Kidney tubule cell (primary cell): Measurements from ENCODE around the gene DNAH10.
A peak's percentile ranks its signal among the peaks of the same experiment; 100 is the strongest.

ENCODE experiments used
- DNase-seq: peaks from one replicate; pipeline ENCODE4 v3.0.0-alpha.2; 2018; ENCODE audit warnings: low spot score

The DNAH10 gene

GRCh38 chr12:123948796-123949769 lies 187.0 kb downstream of the DNAH10 start:
- peak; percentile 36 for DNase-seq

GRCh38 chr12:123949770-123950165 lies 187.7 kb downstream of the DNAH10 start:
- DNase-seq = no peak

GRCh38 chr12:123950476-123951349 lies 188.6 kb downstream of the DNAH10 start:
- no peak for DNase-seq

- no peak for DNase-seq
Observed at GRCh38 chr12:123951467-123951866, 189.4 kb downstream of the DNAH10 start.

- DNase-seq = no peak
Observed at GRCh38 chr12:123952037-123952436, 189.9 kb downstream of the DNAH10 start.

GRCh38 chr12:123954647-123955350 lies 192.7 kb downstream of the DNAH10 start:
- DNase-seq = no peak

- no peak for DNase-seq
Observed at GRCh38 chr12:123956249-123956648, 194.1 kb downstream of the DNAH10 start.

- DNase-seq = no peak
Observed at GRCh38 chr12:123957196-123957595, 195.1 kb downstream of the DNAH10 start.

- DNase-seq = no peak
Observed at GRCh38 chr12:123958462-123958861, 196.4 kb downstream of the DNAH10 start.

GRCh38 chr12:123958876-123959275 lies 196.8 kb downstream of the DNAH10 start:
- DNase-seq = no peak

GRCh38 chr12:123960029-123960735 lies 198.1 kb downstream of the DNAH10 start:
- no peak for DNase-seq

- DNase-seq = no peak
Observed at GRCh38 chr12:123960856-123961255, 198.8 kb downstream of the DNAH10 start.

GRCh38 chr12:123961585-123962345 lies 199.7 kb downstream of the DNAH10 start:
- DNase-seq = no peak

- DNase-seq = no peak
Observed at GRCh38 chr12:123962513-123962912, 200.4 kb downstream of the DNAH10 start.

- DNase-seq = no peak
Observed at GRCh38 chr12:123963821-123964220, 201.7 kb downstream of the DNAH10 start.

- no peak for DNase-seq
Observed at GRCh38 chr12:123965382-123965781, 203.3 kb downstream of the DNAH10 start.

- peak; percentile 81 for DNase-seq
Observed at GRCh38 chr12:123966596-123966995, 204.5 kb downstream of the DNAH10 start.

- DNase-seq = peak; percentile 76
Observed at GRCh38 chr12:123967121-123967586, 205.1 kb downstream of the DNAH10 start.

- DNase-seq = no peak
Observed at GRCh38 chr12:123971449-123971769, 209.3 kb downstream of the DNAH10 start.

GRCh38 chr12:123971770-123972456 lies 209.8 kb downstream of the DNAH10 start:
- peak; percentile 64 for DNase-seq
